SIG-M5 treated with dmso at 0.1 percent for 504 hours (cell line): ENCODE data around the gene FAM107A.

Source experiments
- DNase-seq: peaks from one replicate; lab custom pipeline; 2025; ENCODE audit not compliant: unreplicated experiment; lab: John Stamatoyannopoulos, UW

FAM107A gene

DNA sequence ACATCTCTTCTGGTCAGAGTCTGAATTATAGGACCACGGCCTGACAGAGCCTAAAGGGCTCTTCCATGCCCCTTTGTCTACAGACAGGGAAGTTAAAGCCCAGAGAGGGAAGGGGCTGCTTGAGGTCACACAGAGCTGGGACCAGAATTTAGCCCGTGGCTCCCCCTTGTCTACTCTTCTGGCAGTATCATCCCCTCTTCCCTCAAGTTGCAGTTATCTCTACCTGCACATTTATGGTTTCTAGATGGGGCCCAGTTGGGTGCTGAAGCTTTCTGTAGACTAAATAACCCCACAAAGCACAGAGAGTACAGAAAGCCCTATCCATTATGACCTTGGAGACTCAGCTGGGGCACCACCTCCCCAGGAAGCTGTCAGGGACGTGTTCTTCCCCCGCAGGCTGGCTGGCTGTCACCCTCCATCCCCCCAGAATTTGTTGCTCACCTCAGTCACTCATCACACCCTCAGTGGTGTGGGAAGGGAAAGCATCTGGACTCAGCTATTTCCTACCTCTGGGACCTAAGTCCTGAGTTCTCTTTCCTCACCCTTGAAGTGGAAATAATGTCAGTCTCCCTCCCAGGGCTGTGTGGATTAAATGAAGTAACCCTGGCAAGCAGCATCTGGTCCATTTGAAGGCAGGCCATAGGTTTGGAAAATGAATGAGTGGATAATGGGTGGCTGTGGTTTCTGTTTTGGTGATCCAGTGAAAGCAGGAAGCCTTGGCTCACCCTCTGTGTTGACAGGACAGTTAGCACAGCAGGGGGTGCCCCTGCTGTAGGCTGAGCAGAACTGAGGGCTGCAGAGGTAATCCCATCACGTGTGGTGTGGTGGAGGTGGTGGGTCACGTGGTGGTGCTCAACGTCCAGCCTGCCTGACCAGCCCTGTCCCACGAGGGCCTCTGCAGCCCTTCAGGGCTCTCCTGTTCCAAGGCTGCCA, 56.5 kb downstream of the FAM107A start:
- DNase-seq, result peak; percentile 17

DNA sequence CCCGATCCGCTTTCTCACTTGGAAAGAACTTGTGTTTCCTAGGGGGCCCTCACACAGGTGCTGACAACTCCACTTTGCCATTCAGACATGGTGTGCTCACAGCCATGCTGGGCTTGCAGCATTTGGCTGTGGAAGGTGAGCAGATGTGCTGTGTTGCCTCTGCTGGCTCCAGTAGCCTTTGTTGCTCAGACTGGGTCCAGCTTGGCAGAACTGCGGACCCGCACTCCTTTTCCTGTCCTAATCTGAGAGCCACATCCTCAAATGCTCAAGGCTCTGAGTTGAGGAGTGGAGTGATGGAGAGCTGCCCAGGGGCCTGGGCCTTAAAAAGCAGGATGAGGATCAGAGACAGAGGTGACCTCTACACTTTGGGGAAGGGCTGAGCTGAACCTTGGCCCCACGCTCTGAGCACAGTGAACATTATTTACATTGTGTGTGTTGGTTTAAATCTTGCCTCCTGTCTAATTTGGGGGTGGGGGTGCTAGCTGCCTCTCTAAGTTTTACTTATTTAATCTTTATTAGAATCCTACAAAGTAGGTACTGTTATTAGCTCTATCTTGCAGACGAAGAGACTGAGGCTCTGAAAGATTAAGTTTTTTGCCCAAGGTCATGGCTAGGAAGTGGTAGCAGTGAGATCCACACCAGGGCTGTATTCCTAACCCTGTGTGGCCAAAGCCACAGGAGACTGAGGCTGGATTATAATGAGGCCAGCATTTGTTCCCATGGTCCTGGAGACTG, 57.4 kb downstream of the FAM107A start:
- DNase-seq, result no peak

DNA sequence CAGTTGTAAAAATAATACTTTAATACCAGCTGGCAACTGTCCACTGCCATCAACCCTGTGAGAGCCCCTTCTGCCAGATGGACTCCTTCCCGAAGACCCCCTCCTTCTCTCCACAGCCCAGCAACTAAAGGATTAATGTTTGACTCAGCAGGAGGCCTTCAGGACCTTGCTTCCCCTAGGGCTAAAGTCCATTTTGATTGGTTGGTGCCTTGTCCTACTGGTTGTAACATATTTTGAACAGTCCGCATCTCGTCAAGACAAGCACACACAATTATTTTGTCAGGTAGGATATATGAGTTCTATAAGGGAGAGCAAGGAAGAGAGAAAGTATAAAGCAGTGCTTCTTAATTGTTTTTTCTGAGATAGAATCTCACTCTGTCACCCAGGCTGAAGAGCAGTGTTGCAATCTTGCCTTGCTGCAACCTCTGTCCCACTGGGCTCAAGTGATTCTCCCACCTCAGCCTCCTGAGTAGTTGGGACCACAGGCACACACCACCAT, 58.9 kb downstream of the FAM107A start:
- DNase-seq, result no peak

DNA sequence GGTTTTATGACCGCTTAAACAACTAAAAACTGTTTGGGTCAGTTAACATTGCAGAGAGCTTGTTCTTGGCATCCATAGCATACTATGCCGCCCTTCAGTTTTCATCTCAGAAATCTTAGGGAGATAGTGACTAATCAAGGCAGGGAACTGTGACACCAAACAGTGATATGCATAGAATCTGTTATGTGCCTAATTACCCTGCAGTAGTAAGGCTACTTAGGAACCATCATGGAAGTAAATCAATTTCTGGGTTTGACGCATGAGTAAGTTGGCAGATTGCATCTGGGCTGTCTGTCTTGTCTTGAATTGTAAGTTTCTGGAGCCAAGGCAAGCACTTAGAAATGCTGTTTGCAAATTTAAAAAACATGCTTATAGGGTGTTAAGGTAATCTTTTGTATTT, 62.8 kb downstream of the FAM107A start:
- DNase-seq, result no peak
